Vagina (tissue), 2 donors: ENCODE results near the gene HTR3B.

Experiments used
- POLR2A ChIP-seq, 2 donors: fragments of 450-650 bp; IDR thresholded peaks; one replicate each; pipeline ENCODE4 v1.6.1; 2017; ENCODE audit warnings: antibody characterized with exemption in 2 of 2, mild to moderate bottlenecking in 2 of 2, moderate library complexity in 2 of 2
- POLR2AphosphoS5 ChIP-seq, 2 donors: sonication (generic); formaldehyde crosslinking; IDR thresholded peaks; one replicate each; pipeline ENCODE4 v1.9.0; 2017; ENCODE audit warnings: antibody characterized with exemption in 2 of 2, mild to moderate bottlenecking in 2 of 2, low read depth in 1 of 2; ENCODE audit not compliant: insufficient read depth in 1 of 2
- TF ChIP-seq, protein P1 (sequence below), 3 experiments: fragments of 450-650 bp in 2 of 3; fragments of 200-600 bp in 1 of 3; sonication (generic) in 1 of 3; IDR thresholded peaks; one replicate each; pipeline ENCODE4 v1.5.1; 2017 to 2019; ENCODE audit warnings: antibody characterized with exemption in 3 of 3, mild to moderate bottlenecking in 2 of 3, moderate library complexity in 2 of 3

DNA sequence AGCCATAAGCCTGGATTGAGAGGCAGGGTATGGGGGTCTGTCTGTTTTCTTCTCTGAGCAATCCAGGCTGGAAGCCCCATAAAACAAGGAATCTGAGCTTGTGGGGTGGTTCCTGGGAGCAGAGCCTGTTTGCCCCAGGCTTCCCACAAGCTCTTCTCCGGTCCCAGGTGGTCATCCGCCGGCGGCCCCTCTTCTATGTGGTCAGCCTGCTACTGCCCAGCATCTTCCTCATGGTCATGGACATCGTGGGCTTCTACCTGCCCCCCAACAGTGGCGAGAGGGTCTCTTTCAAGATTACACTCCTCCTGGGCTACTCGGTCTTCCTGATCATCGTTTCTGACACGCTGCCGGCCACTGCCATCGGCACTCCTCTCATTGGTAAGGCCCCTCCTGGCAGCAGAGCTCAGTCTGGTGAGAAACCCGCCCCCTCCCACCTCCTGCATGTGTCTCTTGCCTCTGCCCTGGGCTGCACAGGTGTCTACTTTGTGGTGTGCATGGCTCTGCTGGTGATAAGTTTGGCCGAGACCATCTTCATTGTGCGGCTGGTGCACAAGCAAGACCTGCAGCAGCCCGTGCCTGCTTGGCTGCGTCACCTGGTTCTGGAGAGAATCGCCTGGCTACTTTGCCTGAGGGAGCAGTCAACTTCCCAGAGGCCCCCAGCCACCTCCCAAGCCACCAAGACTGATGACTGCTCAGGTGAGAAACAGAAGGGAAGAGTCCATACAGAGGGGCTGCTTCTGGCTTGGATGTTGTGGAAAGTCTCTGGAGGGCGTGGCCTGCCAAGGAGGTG lies 82.0 kb downstream of the HTR3B start:
- TF ChIP-seq, protein P1, sequence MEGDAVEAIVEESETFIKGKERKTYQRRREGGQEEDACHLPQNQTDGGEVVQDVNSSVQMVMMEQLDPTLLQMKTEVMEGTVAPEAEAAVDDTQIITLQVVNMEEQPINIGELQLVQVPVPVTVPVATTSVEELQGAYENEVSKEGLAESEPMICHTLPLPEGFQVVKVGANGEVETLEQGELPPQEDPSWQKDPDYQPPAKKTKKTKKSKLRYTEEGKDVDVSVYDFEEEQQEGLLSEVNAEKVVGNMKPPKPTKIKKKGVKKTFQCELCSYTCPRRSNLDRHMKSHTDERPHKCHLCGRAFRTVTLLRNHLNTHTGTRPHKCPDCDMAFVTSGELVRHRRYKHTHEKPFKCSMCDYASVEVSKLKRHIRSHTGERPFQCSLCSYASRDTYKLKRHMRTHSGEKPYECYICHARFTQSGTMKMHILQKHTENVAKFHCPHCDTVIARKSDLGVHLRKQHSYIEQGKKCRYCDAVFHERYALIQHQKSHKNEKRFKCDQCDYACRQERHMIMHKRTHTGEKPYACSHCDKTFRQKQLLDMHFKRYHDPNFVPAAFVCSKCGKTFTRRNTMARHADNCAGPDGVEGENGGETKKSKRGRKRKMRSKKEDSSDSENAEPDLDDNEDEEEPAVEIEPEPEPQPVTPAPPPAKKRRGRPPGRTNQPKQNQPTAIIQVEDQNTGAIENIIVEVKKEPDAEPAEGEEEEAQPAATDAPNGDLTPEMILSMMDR (IDR thresholded peaks at IDR 0.05), result no peak
- no peak for TF ChIP-seq POLR2A (IDR thresholded peaks at IDR 0.05)
- TF ChIP-seq POLR2AphosphoS5 (IDR thresholded peaks at IDR 0.05; ENCODE audit: insufficient read depth in 1 of 2, low read depth in 1 of 2), result no peak
